ENCODE data around the gene BAZ2A. TPM values are rescaled to one million over a fixed set of nuclear protein-coding genes. Genes with fewer than 3 reads are reported as not detected.

Gene BAZ2A
- total and polyA plus RNA-seq, 8 donors, result 26.7 to 59.9 (median 39.1) TPM

DNA sequence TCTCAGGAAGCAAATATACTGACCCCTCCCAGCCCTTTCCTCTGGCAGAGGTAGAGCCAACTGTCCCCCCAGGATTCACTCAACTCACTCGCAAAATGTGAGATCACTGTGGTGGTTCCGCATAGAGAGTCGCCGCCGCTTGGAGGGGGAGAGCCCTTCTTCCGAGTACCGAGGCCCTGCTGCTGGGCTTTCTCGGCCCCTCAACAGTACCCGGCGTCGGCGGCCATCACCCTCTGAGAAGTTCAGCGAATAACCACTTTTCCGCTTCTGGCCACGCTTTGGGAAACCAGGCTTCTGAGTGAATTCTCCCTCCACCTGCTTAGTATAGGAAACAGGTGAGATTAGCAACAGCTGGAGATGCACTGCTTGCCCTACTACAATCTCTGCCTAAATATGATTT is 31.1 kb downstream of the BAZ2A start:
- H3K9me3 ChIP-seq, result no peaks in the 10 kb centered on the region
- DNase-seq (no peak), FAIRE-seq (no peak), ATAC-seq (no peak)
- H3K4me3 ChIP-seq, result no peak overlapping the region
- no peak overlapping the region for H3K27ac ChIP-seq
- H3K27me3 ChIP-seq, result no peaks in the 10 kb centered on the region
- 96% methylated on average over 15 of the region's 15 CpGs for WGBS, 2 donors
- H3K36me3 ChIP-seq, result peaks cover 16 to 62% (median 53%) of the 10 kb centered on the region in 3 donors
- TF ChIP-seq, protein P1, sequence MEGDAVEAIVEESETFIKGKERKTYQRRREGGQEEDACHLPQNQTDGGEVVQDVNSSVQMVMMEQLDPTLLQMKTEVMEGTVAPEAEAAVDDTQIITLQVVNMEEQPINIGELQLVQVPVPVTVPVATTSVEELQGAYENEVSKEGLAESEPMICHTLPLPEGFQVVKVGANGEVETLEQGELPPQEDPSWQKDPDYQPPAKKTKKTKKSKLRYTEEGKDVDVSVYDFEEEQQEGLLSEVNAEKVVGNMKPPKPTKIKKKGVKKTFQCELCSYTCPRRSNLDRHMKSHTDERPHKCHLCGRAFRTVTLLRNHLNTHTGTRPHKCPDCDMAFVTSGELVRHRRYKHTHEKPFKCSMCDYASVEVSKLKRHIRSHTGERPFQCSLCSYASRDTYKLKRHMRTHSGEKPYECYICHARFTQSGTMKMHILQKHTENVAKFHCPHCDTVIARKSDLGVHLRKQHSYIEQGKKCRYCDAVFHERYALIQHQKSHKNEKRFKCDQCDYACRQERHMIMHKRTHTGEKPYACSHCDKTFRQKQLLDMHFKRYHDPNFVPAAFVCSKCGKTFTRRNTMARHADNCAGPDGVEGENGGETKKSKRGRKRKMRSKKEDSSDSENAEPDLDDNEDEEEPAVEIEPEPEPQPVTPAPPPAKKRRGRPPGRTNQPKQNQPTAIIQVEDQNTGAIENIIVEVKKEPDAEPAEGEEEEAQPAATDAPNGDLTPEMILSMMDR (IDR thresholded peaks at IDR 0.05), result no peak
- intact Hi-C loops (cut with DNase I), result no loop called here
- no peaks in the 10 kb centered on the region for H3K4me1 ChIP-seq

DNA sequence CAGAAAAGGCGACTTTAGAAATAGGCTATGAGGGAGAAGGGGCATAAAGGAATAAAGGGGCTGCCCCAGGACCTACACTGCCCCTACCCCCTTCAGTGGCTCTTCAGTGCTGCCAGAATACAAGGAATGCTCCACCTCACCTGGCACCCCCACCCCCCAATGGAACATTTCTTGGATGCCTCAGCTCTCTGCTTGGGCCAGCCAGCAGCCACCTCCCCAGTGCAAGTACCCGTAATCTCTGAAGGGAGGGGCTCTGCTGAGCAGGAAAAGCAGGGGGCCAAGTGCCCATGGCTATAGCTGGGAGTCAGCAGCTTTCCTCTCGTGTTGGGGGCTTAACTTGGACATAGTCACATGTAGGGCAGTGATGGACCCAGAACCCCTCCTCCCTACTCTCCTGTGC is 33.3 kb downstream of the BAZ2A start:
- no peak for DNase-seq
- H3K4me1 ChIP-seq, result no peaks in the 10 kb centered on the region
- no peak for ATAC-seq
- TF ChIP-seq, protein P1 (IDR thresholded peaks at IDR 0.05), result no peak
- FAIRE-seq, result no peak
- H3K27me3 ChIP-seq, result no peaks in the 10 kb centered on the region
- WGBS, 2 donors, result 71 to 75% methylated on average over 3 of the region's 3 CpGs
- no peak overlapping the region for H3K27ac ChIP-seq
- no peaks in the 10 kb centered on the region for H3K9me3 ChIP-seq
- intact Hi-C loops (cut with DNase I), result loop anchor here in 1 of 3 donors (1.0 kb wide), 1 partner anchor 10 kb away; no protein-coding TSS in a partner anchor
- H3K4me3 ChIP-seq, result no peak overlapping the region
- H3K36me3 ChIP-seq, result peaks cover 11 to 40% (median 33%) of the 10 kb centered on the region in 3 donors

DNA sequence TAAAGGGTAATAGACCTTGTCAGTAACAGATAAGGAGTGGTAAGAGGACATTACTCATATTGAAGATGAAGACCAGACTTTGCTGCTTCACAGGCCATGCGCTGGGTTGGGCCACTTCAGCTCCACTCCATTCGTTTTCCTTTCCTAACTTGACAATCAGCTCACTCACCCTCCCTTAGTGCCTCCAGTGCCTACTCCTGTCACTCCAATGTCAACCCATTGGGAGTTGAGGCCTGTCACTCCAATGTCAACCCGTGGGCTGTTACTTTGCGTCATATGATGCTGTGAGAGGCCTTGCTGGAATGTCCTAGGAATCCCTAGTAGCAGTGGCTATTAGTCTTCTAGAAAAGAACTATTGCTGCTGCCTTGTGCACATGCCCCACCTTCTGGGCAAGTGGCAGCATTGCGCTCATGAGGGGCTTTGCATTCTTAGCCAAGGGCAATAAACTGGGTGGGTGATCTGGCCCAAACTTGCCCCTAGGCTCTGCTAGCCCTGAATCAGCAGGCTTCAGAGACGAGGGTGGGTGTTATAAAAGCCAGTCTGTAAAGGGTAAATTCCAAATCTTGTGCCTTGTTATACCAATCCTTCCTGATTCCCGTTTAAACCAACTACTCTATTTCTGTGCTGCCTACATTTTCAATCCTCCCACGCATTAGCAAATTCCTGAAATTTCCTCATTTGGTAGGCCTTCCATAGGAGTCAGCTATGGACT is 36.1 kb downstream of the BAZ2A start:
- WGBS, 2 donors, result 55 to 59% methylated on average over 8 of the region's 8 CpGs
- FAIRE-seq, result no peak
- H3K9me3 ChIP-seq, result no peaks in the 10 kb centered on the region
- no peaks in the 10 kb centered on the region for H3K27me3 ChIP-seq
- TF ChIP-seq, protein P1 (IDR thresholded peaks at IDR 0.05), result peak; percentile 36 to 70 (median 63)
- H3K4me3 ChIP-seq, result no peak overlapping the region
- no peak overlapping the region for H3K27ac ChIP-seq
- H3K4me1 ChIP-seq, result no peaks in the 10 kb centered on the region
- peak in 1 of 6 donors; percentile 49 for DNase-seq
- H3K36me3 ChIP-seq, result peaks cover 0 to 12% (median 6%) of the 10 kb centered on the region in 3 donors
- intact Hi-C loops (cut with DNase I), result no loop called here
- ATAC-seq, result peak; percentile 53 to 87 (median 80)

DNA sequence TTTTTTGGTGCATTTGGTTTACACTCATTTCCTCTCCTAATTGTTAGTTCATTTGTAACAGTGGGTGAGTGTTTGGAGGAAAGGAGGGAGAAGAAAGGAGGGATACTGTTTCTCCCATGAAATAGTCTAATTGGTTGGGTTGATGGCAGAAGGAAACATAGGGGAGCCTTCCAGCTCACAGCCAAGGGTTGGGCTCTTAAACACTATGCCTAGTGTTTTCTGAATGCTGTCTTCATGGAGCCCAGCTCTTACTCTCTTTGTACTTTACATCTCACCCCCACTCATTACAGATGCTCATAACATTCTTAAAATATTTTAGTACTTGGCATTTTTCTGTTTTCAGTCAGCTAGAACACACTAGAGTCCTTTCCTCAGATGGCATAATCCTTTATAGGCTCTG is 38.2 kb downstream of the BAZ2A start:
- Histone ChIP-seq H3K4me1 (no peaks in the 10 kb centered on the region), H3K27ac (no peak overlapping the region), H3K27me3 (no peaks in the 10 kb centered on the region), H3K9me3 (no peaks in the 10 kb centered on the region), H3K4me3 (no peak overlapping the region), H3K36me3 (peaks cover 0 to 16% (median 0%) of the 10 kb centered on the region in 3 donors)
- ATAC-seq (no peak), FAIRE-seq (no peak), DNase-seq (no peak)
- intact Hi-C loops (cut with DNase I), result no loop called here
- TF ChIP-seq, protein P1 (IDR thresholded peaks at IDR 0.05), result no peak

DNA sequence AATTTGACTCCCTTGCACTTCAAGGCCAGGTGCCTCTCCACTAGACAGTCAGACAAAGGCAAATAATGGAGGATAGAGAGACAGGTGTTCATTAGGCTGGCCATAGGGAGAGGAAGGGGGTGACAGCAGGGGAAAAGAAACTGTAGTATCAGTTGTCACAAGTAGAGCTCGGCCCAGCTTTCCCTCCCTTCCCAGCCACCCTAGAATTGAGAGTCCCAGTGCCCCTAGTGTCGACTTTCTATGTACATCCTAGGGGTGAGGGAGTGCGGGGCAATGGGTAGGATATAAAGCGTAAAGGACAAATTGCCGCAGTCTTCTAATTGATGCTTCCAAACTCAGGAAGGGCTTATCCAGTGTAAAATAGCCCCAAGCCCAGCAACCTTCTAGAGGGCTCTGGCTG is 39.0 kb downstream of the BAZ2A start:
- TF ChIP-seq, protein P1 (IDR thresholded peaks at IDR 0.05), result no peak
- H3K27ac ChIP-seq, result no peak overlapping the region
- WGBS, 2 donors, result 79 to 81% methylated on average over 5 of the region's 5 CpGs
- intact Hi-C loops (cut with DNase I), result no loop called here
- FAIRE-seq (no peak), DNase-seq (no peak), ATAC-seq (no peak)
- no peak overlapping the region for H3K4me3 ChIP-seq
- no peaks in the 10 kb centered on the region for H3K27me3 ChIP-seq
- H3K36me3 ChIP-seq, result peaks cover 0 to 16% (median 0%) of the 10 kb centered on the region in 3 donors
- H3K9me3 ChIP-seq, result no peaks in the 10 kb centered on the region
- H3K4me1 ChIP-seq, result no peaks in the 10 kb centered on the region

Data from pancreas (tissue), 10 donors.